Mesendoderm (in vitro differentiated cells): ENCODE data around the gene LRCOL1.
A peak's percentile ranks its signal among the peaks of the same experiment; 100 is the strongest.
"Not testable (repeated sequence)": the region's sequence is repeated elsewhere in the genome, so short reads cannot be mapped to it uniquely, and the experiment has no call there.

Experiments
- DNase-seq: peaks from one replicate; pipeline ENCODE4 v3.0.0; 2013
- H2AK5ac ChIP-seq: 2 replicates; pipeline ENCODE4 v1.6.1; 2013; ENCODE audit warnings: low read length, inconsistent platforms
- H2BK120ac ChIP-seq: 2 replicates; pipeline ENCODE4 v1.6.1; 2013; ENCODE audit warnings: low read depth, mild to moderate bottlenecking, low read length, moderate library complexity, mixed read lengths
- H2BK15ac ChIP-seq: replicated peaks from 2 replicates; pipeline ENCODE4 v1.6.1; 2013; ENCODE audit warnings: low read depth, mild to moderate bottlenecking, moderate library complexity
- H2BK5ac ChIP-seq: 2 replicates; pipeline ENCODE4 v1.6.1; 2013; ENCODE audit warnings: low read length, inconsistent platforms
- H3K18ac ChIP-seq: 2 replicates; pipeline ENCODE4 v1.6.1; 2013; ENCODE audit warnings: mild to moderate bottlenecking, low read length, mixed read lengths
- H3K23ac ChIP-seq: one replicate; pipeline ENCODE4 v1.6.1; 2013; ENCODE audit warnings: low read length
- H3K27ac ChIP-seq: 2 replicates; pipeline ENCODE4 v1.5.1; 2013; ENCODE audit warnings: low read depth, mild to moderate bottlenecking, inconsistent platforms, low read length, moderate library complexity
- H3K27me3 ChIP-seq: 2 replicates; pipeline ENCODE4 v1.6.1; 2013; ENCODE audit warnings: low read length, control low read depth, mild to moderate bottlenecking, inconsistent platforms; ENCODE audit not compliant: insufficient read depth, poor library complexity
- H3K36me3 ChIP-seq: 2 replicates; pipeline ENCODE4 v1.6.1; 2013; ENCODE audit warnings: low read length, inconsistent platforms; ENCODE audit not compliant: control insufficient read depth, insufficient read depth
- H3K4ac ChIP-seq: one replicate; pipeline ENCODE4 v1.6.1; 2013; ENCODE audit warnings: low read depth, mild to moderate bottlenecking, low read length, moderate library complexity
- H3K4me1 ChIP-seq: 2 replicates; pipeline ENCODE4 v1.6.1; 2013; ENCODE audit warnings: low read depth, low read length, inconsistent platforms; ENCODE audit not compliant: control insufficient read depth
- H3K4me2 ChIP-seq: 2 replicates; pipeline ENCODE4 v1.6.1; 2013; ENCODE audit warnings: low read length
- H3K4me3 ChIP-seq: 2 replicates; pipeline ENCODE4 v1.5.1; 2013; ENCODE audit warnings: mild to moderate bottlenecking, low read length
- H3K56ac ChIP-seq: one replicate; pipeline ENCODE4 v1.6.1; 2013; ENCODE audit warnings: low read length
- H3K79me1 ChIP-seq: 2 replicates; pipeline ENCODE4 v1.6.1; 2013; ENCODE audit warnings: low read length, inconsistent platforms
- H3K79me2 ChIP-seq: 2 replicates; pipeline ENCODE4 v1.6.1; 2013; ENCODE audit warnings: mild to moderate bottlenecking, low read length; ENCODE audit not compliant: control insufficient read depth, insufficient read depth
- H3K9ac ChIP-seq: 2 replicates; pipeline ENCODE4 v1.6.1; 2013; ENCODE audit warnings: low read length, inconsistent platforms
- H4K5ac ChIP-seq: one replicate; pipeline ENCODE4 v1.6.1; 2013; ENCODE audit warnings: low read length
- H4K8ac ChIP-seq: one replicate; pipeline ENCODE4 v1.6.1; 2013; ENCODE audit warnings: low read depth, mild to moderate bottlenecking, control low read depth, low read length, moderate library complexity
- WGBS: extraction: QIAGEN DNeasy Blood & Tissue Kit; methylation state at CpG from one replicate; pipeline ENCODE4 v1.1.7; 2013; ENCODE audit warnings: low lambda C conversion rate, missing lambda C conversion rate; ENCODE audit not compliant: insufficient coverage; ENCODE audit errors: extremely low coverage; 5-methylcytosine and 5-hydroxymethylcytosine counted together

Gene LRCOL1

GRCh38 chr12:132602572-132603239 is 7.7 kb downstream of the LRCOL1 start:
- Histone ChIP-seq H4K8ac (no peak overlapping the region), H3K18ac (no peak overlapping the region), H2BK15ac (no peak overlapping the region), H3K79me2 (no peaks in the 10 kb centered on the region), H3K4me2 (no peak overlapping the region), H2BK5ac (no peak overlapping the region), H2BK120ac (no peak overlapping the region), H4K5ac (no peak overlapping the region), H3K79me1 (no peaks in the 10 kb centered on the region), H3K4me3 (no peak overlapping the region), H2AK5ac (no peak overlapping the region), H3K36me3 (no peaks in the 10 kb centered on the region), H3K56ac (peak overlapping the region; percentile 25), H3K4me1 (no peaks in the 10 kb centered on the region), H3K23ac (no peak overlapping the region), H3K4ac (no peak overlapping the region), H3K27me3 (no peaks in the 10 kb centered on the region), H3K9ac (no peak overlapping the region), H3K27ac (no peak overlapping the region)
- no CpG with 5 or more reads among the region's 29 CpGs for WGBS
- no peak for DNase-seq

- Histone ChIP-seq H3K79me2 (no peaks in the 10 kb centered on the region), H3K4ac (no peak overlapping the region), H3K9ac (no peak overlapping the region)
Observed at GRCh38 chr12:132601171-132601883, 9.1 kb downstream of the LRCOL1 start.

GRCh38 chr12:132600048-132601032 is 10.0 kb downstream of the LRCOL1 start:
- Histone ChIP-seq H2BK120ac (no peak overlapping the region), H3K27ac (no peak overlapping the region), H2BK5ac (no peak overlapping the region), H2BK15ac (no peak overlapping the region), H3K4me1 (no peaks in the 10 kb centered on the region), H3K36me3 (no peaks in the 10 kb centered on the region), H3K9ac (no peak overlapping the region), H3K18ac (no peak overlapping the region), H3K4me3 (no peak overlapping the region), H3K79me2 (no peaks in the 10 kb centered on the region), H2AK5ac (no peak overlapping the region), H3K79me1 (no peaks in the 10 kb centered on the region), H3K4me2 (no peak overlapping the region), H3K23ac (no peak overlapping the region), H4K8ac (no peak overlapping the region), H3K4ac (no peak overlapping the region), H3K56ac (peak overlapping the region; percentile 30), H4K5ac (no peak overlapping the region), H3K27me3 (no peaks in the 10 kb centered on the region)
- peak; percentile 73 for DNase-seq
- no CpG with 5 or more reads among the region's 45 CpGs for WGBS

More at GRCh38 chr12:132601171-132601883, 9.1 kb downstream of the LRCOL1 start:
- no CpG with 5 or more reads among the region's 31 CpGs for WGBS
- no peak overlapping the region for H2AK5ac ChIP-seq
- H3K27ac ChIP-seq = no peak overlapping the region
- no peak overlapping the region for H2BK120ac ChIP-seq
- H3K23ac ChIP-seq = no peak overlapping the region
- H3K4me2 ChIP-seq = no peak overlapping the region
- H3K4me1 ChIP-seq = no peaks in the 10 kb centered on the region
- H3K79me1 ChIP-seq = no peaks in the 10 kb centered on the region
- no peak overlapping the region for H3K18ac ChIP-seq
- no peak overlapping the region for H2BK15ac ChIP-seq
- no peak overlapping the region for H4K5ac ChIP-seq
- H3K27me3 ChIP-seq = no peaks in the 10 kb centered on the region
- DNase-seq = no peak
- no peak overlapping the region for H2BK5ac ChIP-seq
- peak overlapping the region; percentile 30 for H3K56ac ChIP-seq
- H3K36me3 ChIP-seq = no peaks in the 10 kb centered on the region
- H3K4me3 ChIP-seq = no peak overlapping the region
- H4K8ac ChIP-seq = no peak overlapping the region

GRCh38 chr12:132599502-132599901 is 10.9 kb downstream of the LRCOL1 start:
- not testable (repeated sequence) for DNase-seq, H3K79me2 ChIP-seq, H3K36me3 ChIP-seq, H3K27ac ChIP-seq, H2BK120ac ChIP-seq, H2BK15ac ChIP-seq, H2BK5ac ChIP-seq, H3K27me3 ChIP-seq, H3K56ac ChIP-seq, H3K4me3 ChIP-seq, H3K9ac ChIP-seq, H3K4me2 ChIP-seq, H3K4ac ChIP-seq, H3K4me1 ChIP-seq, H3K23ac ChIP-seq, H4K8ac ChIP-seq, H3K18ac ChIP-seq, H4K5ac ChIP-seq, H2AK5ac ChIP-seq, H3K79me1 ChIP-seq
- no CpG with 5 or more reads among the region's 6 CpGs for WGBS

GRCh38 chr12:132597333-132598316 is 12.8 kb downstream of the LRCOL1 start:
- H3K27me3 ChIP-seq = no peaks in the 10 kb centered on the region
- no peak overlapping the region for H3K4ac ChIP-seq
- H3K4me3 ChIP-seq = no peak overlapping the region
- no peaks in the 10 kb centered on the region for H3K4me1 ChIP-seq
- peak; percentile 74 for DNase-seq
- no peaks in the 10 kb centered on the region for H3K79me2 ChIP-seq
- no peak overlapping the region for H2AK5ac ChIP-seq
- no peak overlapping the region for H3K18ac ChIP-seq
- H2BK15ac ChIP-seq = no peak overlapping the region
- no peak overlapping the region for H4K8ac ChIP-seq
- WGBS = no CpG with 5 or more reads among the region's 58 CpGs
- no peak overlapping the region for H3K9ac ChIP-seq
- H2BK5ac ChIP-seq = no peak overlapping the region
- no peak overlapping the region for H3K56ac ChIP-seq
- no peak overlapping the region for H3K4me2 ChIP-seq
- H3K23ac ChIP-seq = no peak overlapping the region
- H2BK120ac ChIP-seq = no peak overlapping the region
- no peaks in the 10 kb centered on the region for H3K79me1 ChIP-seq
- no peak overlapping the region for H4K5ac ChIP-seq
- H3K27ac ChIP-seq = no peak overlapping the region
- no peaks in the 10 kb centered on the region for H3K36me3 ChIP-seq
